CD4-positive, alpha-beta T cell treated with Interleukin-6 at 100 ng/mL for 8 hours (primary cell): Measurements from ENCODE around the gene DENND6A.
"Not testable (repeated sequence)": the region's sequence is repeated elsewhere in the genome, so short reads cannot be mapped to it uniquely, and the experiment has no call there.

Experiments
- DNase-seq: peaks from one replicate; pipeline ENCODE4 v3.0.0-alpha.2; 2020; ENCODE audit warnings: mixed read lengths, low spot score

DENND6A gene

DNA sequence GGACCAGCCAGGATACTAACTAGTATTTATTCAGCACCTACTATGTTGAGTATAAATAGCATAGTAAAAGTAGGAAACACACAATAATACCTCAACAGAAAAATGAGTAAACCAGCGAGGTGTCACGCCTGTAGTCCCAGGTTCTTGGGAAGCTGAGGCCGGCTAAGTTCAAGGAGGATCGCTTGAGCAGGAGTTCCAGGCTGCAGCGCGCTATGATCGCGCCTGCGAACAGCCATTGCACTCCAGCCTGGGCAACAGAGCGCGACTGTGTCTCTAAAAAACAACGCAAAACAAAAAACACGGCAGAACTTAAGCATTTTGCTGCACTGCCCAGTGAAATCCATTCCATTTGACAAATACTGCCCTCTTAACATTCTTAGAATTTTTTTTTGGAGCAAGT lies 1.3 kb upstream of the DENND6A start:
- no peak for DNase-seq

DNA sequence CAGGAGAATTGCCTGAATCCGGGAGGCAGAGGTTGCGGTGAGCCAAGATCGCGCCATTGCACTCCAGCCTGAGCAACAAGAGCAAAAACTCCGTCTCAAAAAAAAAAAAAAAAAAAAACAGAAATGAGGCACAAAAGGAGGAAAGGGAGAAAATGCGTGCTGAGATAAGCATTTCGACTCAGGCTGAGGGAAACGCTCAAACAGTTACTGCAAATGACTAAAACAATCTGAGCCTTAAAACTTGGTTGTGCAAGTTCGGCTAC lies 813 bp downstream of the DENND6A start:
- DNase-seq, result not testable (repeated sequence)

DNA sequence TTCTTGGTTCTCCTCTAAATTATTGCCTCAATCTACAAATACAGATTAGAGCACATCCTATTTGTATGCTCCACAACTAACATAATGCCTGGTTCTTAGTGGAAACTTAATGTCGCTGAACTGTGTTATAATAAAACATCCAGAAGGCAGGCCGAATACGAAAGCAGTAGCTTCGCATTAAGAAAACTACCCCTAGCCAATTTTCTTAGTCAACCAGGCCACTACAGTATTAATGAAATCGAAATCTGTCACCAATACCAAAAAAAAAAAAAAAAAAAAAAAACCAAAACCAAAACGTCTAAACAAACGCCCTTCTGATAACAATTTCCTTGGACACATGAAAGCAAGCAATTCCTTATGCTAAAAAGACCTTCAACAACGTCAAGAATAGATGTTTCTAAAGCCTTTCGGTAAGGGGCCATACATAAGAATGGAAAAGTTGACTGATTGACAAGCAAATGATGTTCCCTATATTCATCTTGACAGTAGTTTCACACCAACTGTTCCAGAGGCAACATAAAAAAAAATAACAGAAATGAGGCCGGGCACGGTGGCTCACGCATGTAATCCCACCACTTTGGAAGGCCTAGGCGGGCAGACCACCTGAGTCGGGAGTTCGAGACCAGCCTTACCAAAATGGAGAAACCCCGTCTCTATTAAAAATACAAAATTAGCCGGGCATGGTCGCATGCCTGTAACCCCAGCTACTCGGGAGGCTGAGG lies 1.3 kb downstream of the DENND6A start:
- DNase-seq, result no peak

DNA sequence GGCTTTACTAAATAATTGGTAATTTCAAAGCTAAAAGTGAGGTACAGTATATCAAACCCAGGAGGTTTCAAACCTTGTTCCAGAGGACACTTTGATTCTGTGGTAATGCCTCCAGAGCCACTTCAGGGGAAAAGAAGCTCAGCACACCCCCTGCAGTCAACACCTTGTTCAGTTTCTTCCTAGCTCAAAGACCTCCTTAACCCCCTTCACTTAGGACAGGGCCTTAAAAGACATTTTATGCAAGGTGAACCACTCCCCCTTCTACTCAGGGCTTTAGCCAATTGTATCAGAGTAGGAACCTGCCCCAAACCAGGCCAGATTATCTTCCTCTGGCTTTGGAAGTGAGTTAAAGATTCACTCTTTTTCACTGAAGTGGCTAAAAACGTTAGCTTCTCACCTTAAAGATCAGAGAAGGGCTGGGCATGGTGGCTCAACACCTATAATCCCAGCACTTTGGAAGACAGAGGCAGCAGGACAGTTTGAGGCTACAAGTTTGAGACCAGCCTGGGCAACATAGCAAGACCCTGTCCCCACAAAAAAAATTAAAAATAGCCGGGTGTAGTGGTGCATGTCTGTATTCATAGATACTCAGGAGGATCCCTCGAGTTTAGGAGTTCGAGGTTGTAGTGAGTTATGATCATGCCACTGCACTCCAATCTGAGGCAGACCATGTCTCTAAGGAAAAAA lies 3.4 kb downstream of the DENND6A start:
- DNase-seq, result no peak

DNA sequence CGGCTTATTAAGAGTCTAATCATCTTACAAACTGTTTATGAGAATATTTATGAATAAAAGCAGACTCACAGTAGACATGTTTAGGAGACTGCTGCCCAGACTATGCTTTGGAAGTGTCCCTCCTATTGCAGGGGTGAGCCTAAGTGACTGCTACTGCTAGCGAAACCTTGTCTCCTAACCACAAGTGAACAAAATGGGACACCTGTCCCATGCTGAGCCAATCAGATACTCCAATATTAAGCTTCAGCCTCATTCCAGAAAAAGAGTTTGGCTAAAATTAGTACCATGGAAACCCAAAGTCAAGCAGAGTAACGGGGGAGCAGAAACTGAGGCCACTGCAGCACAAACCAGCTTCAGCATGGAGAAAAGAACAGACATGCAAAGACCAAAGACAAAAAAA lies 4.6 kb downstream of the DENND6A start:
- DNase-seq, result no peak

DNA sequence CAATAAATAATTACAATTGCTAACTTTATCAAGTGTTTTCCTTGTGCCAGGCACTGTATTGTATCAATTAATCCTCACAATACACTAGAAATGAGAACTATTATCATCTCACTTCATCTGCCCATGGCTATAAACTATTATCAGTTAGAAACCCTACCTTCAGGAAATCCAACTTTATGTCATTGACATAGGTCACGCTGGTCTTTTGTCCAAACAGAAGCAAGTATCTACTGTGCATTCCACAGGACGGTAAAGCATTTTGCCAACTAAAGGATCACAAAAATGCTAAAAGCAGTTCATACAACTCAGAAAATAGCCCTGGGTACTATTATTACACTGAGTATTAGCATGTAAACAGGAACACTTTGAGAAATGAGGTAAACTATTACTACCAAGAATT lies 9.6 kb downstream of the DENND6A start:
- no peak for DNase-seq

DNA sequence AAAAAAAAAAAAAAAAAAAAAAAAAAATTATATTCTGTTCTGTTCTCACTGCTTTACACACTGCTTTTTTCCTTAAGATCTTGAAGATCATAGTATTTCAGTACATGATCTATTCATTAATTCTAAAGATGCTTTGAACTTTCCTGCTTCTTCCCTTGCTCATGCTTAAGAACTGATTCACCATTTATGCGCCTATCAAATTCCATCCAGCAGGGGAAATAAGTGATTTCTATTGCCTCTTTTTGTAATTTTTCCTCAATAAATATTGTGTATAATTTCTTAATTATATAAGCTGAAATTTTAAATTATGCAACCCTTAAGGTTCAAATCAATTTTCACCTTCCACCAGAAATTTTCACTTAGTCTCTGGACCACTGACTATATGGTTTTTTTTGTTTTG lies 10.6 kb downstream of the DENND6A start:
- no peak for DNase-seq

DNA sequence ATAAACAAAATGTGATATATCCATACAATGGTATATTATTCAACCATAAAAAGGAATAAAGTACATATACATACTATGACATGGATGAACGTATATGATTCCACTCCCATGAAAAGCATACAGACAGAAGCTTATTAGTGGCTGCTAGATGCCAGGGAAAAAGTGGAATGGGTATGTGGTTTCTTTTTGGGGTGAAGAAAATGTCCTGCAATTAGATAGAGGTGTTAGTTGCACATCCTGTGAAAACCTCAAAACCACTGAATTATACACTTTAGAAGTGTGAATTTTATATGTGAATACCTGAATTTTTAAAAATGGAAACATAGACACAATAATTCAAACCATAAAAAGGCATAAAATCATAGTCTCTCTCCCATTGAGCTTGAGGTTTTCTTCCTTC lies 11.2 kb downstream of the DENND6A start:
- DNase-seq, result no peak

DNA sequence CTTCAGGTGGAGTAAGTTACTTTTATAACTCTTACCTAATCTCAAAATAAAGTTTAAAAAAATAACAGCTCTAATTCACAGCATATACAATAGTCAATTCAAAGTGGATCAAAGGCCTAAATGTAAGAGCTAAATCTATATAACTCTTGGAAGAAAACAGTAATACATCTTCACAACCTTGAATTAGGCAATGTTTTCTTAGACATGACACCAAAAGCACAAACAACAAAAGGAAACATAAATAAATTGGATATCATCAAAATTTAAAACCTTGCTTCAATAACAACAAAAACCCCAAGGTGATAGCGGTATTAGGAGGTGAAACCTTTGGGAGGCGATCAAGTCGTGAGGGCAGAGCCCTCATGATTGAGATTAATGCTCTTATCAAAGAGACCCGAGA lies 12.8 kb downstream of the DENND6A start:
- no peak for DNase-seq

DNA sequence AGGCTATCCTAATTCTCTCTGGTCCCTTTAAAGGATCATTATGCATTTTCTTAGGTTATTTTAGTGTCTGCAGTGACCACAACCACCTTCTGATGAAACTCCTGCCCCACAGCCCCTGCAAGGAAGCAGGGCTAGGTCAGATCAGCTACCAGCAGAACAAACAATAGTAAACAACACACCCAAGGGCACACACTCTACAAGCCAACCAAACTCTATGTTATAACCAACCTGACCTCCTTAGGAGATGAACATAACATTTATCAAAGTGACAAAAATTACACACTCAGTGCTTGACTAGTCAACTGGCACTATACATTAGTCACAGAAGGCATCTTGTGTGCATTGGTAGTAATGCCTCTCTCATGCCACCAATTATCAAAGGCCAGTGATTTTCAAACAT lies 17.3 kb downstream of the DENND6A start:
- DNase-seq, result no peak

DNA sequence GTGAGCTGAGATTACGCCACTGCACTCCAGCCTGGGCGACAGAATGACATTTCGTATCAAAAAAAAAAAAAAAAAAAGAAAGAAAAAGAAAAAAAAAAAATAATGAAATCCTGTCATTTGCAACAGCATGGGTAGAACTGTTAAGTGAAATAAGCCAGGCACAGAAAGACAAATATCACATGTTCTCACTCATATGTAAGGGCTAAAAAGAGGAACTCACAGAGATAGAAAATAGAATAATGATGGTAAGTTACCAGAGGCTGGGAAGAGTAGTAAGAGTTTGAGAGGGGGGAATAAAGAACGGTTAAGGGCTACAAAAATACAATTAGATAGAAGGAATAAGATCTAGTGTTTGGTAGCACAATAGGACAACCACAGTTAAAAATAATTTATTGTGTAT lies 19.7 kb downstream of the DENND6A start:
- DNase-seq, result no peak

DNA sequence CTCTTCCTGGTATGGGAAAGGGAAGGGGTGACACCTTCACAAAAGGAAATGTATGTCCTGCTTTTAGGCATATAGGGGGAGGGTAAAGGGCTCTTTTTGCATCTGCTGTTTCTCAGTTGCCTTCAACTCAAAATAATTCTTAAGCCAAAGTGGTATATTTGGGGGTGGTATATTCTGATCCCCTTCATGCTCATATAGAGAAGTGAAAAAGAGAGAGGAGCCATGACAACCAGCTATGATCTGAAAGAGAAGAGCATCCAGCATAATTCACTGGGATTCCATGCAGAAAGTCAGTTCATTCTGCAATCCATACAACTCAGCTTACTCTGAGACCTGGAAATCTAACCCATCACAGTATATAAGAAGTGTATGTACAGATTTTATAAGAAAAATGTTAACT lies 22.3 kb downstream of the DENND6A start:
- no peak for DNase-seq

DNA sequence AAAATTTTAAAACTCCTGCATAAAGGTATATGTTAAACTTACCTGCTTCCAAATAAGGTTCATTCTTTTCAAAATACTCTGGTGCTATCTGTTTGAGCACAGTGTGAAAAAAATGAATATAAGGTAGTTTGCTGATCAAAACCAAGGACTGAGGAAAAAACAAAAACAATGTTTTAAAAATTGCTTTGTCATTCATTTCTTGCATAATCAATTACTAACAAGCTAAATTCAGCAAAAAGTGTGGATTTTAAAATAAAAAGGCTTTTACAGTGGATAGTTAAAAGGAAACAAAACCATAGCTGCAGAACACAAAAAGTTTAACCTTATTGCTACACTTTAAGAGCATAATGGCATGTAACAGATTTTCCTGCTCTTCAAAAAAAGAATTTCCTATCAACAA lies 31.5 kb downstream of the DENND6A start:
- DNase-seq, result no peak

DNA sequence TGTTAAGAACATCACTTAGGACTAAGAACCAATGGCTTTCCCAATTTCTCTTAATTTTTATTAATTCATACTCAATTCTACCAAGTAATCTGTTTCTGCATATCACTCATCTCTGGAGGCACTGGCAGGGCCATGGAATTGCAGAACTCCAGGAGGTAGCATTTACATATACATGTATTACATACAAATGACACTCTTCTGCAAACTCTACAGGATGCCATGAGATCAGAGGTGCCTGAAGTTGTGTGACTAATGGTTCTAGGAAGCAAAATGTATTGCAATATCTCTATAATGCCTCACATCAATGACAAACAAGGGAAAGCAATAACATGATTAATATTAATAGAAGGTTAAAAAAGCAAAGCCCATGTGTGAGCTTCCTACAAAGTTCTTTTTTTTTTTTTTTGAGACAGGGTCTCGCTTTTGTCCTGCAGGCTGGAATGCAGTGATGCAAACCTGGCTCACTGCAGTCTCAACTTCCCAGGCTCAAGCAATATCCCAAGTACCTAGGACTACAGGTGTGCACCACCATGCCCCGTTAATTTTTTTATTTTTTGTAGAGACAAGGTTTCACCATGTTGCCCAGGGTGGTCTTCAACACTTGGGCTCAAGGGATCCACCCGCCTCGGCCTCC lies 33.0 kb downstream of the DENND6A start:
- DNase-seq, result no peak

DNA sequence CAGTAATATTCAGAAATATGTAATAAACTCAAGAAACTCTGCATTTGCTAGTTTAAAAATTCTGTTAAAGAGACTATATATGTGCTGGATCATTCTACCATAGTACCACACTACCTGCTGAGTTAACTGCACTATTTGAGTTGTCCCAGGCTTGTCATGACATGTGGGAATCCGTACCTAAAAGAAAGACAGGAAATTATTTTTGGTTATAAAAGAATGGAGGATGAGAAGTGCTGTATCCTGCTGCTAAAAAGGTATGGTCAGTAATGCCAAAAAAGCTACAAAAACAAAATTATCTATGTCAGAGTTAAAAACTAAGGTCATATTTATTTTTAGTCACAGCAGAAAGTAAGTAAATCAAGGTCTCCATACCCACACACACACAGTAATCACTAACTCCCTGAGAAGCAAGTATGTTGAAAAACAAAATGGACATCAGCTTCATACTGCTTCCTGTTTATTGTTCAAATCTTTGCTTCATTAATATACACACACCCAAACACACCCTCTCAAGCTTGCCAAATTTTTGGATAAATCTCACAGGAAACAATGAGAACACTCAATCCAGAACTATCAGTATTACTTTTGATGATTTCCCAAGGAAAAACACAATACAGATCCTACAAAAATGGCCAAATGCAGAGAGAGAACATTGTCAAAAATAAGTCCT lies 33.7 kb downstream of the DENND6A start:
- no peak for DNase-seq

DNA sequence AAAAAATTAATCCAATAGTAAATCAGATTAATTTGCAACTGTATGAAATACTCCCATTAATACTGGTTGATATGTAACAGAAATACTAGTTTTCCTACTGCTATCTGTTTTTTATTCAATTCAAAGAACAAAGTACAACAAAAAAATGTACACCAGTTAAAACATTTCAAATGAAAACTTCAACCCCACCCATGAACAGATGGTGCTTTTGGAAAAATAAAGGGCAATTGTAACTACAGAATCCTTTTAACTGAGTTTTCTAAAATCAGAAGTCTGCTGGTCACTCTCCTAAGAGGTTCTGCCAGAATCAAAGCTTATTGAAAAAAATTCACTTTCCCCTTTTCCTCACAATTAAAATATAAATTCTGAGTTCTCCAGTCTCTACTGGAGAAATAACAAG lies 34.3 kb downstream of the DENND6A start:
- DNase-seq, result no peak

DNA sequence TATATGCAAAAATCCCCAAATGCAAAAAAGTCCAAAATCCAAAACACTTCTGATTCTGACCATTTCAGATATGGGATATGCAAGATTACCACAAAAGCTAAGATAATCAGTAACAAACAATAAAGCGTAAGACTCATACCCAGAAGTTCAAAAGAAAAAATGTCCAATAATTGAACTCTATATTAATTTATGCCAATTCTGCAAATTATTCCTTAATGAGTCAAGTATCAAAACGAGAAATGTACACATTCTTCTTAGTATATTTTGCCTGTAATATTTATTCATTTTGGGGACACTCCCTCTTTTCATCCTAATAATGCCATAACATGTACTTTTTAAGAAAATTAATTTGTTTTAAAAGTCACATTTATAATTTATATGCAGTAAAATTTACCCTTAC lies 37.1 kb downstream of the DENND6A start:
- no peak for DNase-seq

DNA sequence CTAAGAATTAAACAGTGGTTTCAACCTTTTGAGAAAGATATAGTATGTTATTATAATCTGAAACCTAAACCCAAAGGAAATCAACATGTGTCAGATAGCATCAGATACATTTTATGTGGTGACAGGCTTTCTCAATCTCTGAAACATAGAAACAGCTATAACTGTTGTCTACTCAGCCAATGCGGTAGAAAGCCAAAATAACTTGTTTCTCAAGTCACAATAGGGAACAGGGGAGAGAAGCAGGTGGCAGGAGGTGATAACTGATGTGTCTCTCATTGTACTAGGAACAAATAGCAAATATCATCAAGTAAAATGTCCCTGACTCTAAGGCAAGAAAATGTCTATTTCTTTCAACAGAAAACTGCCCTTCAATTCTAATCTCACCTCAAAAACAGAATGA lies 38.6 kb downstream of the DENND6A start:
- DNase-seq, result no peak

DNA sequence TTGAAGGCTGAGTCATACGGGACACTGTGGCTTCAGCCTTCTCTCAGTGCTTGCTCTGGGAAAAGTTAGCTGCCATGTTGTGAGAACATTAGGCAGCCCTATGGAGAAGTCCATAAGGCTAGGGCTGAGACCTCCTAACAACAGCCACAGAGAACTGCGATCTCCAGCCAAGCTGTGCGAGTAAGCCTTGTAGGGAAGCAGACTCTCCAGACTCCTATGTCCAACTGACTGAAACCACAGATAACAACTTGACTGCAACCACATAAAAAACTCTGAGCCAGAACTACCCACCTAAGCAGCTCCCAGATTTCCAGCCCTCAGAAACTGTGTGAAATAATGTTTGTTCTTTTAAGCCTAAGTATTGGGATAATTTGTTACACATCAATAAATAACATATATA lies 40.7 kb downstream of the DENND6A start:
- DNase-seq, result no peak

DNA sequence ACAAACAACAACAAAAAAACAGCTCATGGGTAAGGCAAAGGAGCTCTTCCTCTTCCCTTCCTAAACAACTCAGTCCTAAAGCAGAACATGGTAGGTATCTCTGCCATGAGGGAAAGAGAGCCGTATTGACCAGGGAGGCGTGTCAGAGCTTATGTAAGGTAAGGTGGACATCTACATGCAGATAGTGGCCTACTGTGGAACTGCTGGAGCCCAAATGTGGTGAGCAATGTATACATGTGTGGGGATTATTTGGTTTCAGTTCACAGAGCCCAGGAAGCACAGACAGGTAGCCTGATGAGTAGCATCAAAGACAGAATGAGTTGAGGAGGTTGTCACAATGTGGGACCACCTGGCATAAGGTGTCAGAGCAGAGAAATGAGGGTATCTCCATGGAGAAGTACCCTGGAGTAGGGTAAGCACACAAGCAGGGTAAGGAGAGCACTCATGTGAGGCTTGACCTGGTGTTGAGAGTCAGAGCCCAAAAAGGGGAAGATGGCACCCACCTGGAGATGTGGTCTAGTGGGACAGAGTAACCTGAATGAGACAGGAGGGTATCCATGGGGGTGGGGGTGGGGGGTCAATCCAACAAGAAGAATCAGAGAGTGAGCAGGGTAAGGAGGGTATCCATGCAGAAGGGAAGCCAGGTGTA lies 45.5 kb downstream of the DENND6A start:
- no peak for DNase-seq

DNA sequence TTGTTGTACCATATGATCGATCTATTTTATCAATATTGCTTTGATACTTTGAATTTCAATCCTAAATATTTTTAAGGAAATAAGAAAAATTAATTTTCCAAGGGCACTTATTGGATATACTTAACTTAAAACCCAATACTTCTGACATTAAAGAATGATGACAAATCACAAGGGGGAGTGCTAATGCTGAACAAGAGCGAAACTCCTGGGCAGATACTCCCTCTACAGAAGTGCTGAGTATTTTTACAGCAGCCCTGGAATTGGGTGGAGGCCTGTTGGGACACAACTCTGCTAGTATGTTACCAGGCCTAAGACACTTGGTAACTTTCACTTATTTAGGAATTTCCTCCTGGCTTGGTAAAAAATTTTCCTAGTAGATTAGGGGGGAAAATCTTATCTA lies 46.2 kb downstream of the DENND6A start:
- DNase-seq, result no peak

DNA sequence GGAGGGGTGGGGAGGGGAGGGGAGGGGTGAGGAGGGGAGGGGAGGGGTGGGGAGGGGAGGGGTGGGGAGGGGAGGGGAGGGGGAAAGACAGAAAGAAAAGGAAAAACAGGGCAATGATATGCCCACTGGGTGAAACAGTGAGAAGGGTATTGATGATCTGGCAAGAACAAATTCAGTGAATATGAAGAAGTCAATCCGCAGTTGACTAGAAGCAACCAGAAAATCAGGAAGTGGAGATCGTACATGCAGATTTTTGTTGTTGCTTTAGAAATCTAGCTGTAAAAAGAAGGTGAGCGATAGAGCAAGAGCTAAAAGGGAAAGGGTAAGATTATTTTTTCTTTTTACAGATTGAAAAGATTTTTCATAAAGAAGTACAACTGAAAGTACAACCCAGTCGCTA lies 48.1 kb downstream of the DENND6A start:
- no peak for DNase-seq

DNA sequence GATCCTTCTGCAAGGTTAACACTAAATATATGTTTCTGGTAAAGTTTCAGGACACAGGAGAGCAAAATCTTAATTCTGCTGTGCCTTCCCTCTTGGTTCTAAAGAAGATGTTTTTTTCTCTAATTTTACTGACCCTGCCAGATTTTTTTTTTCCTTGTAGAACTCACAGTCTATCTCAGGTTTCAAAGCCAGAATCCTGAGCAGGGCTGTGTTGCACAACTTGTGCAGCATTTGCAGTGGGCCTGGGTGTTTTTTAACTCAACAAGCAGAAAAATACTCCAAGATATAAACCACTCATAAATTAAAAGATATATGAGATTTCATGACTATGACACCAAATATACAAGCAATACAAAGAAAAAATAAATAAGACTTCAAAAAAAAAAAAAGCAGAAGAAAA lies 55.5 kb downstream of the DENND6A start:
- no peak for DNase-seq
